ENCODE measurements around the gene SELENOV.
A peak's percentile ranks its signal among the peaks of the same experiment; 100 is the strongest.

SELENOV gene

GRCh38 chr19:39532233-39533002 lies 17.5 kb downstream of the SELENOV start, which contains the start of gene EID2B:
TSS of gene EID2B (minus strand) at chr19:39532852. CDS start at chr19:39532802, 50 bp downstream.
- H3K14ac ChIP-seq (ENCODE audit: low read length in 2 of 2): peak within 1 kb of the TSS in 1 of 2 experiments; percentile 80
- no peak within 1 kb of the TSS for H2BK5ac ChIP-seq (ENCODE audit: low read depth, low read length, poor library complexity, severe bottlenecking)
- no peak within 1 kb of the TSS for H2BK12ac ChIP-seq (ENCODE audit: low read length in 2 of 2)
- under 1% methylated on average over 65 of the region's 65 CpGs for WGBS
- peak within 1 kb of the TSS; percentile 84 for H2AFZ ChIP-seq (ENCODE audit: low read depth, low read length)
- H2AK5ac ChIP-seq (ENCODE audit: low read length, severe bottlenecking): no peak within 1 kb of the TSS
- H3K79me1 ChIP-seq (replicated peaks; ENCODE audit: low read length, poor library complexity, severe bottlenecking): peaks cover 7% of the 10 kb centered on the region
- H3K9me3 ChIP-seq (ENCODE audit: control insufficient read depth, low read length): no peaks in the 10 kb centered on the region
- peak; percentile 94 for DNase-seq
- H2BK15ac ChIP-seq (ENCODE audit: low read depth, poor library complexity, severe bottlenecking): no peak within 1 kb of the TSS
- peaks cover 3% of the 10 kb centered on the region for H3K4me1 ChIP-seq (ENCODE audit: control insufficient read depth, insufficient read depth, low read depth, low read length)
- H4K8ac ChIP-seq (ENCODE audit: low read length): no peak within 1 kb of the TSS
- H3K23ac ChIP-seq (ENCODE audit: low read length in 2 of 2): peak within 1 kb of the TSS in 1 of 2 experiments; percentile 91
- peak within 1 kb of the TSS; percentile 96 for H3K9ac ChIP-seq (ENCODE audit: low read length)
- H2BK120ac ChIP-seq (ENCODE audit: low read depth, low read length): no peak within 1 kb of the TSS
- H4K91ac ChIP-seq (ENCODE audit: low read length): no peak within 1 kb of the TSS
- peak within 1 kb of the TSS in 1 of 2 experiments; percentile 91 for H3K4ac ChIP-seq (ENCODE audit: low read depth in 1 of 2, low read length in 2 of 2)
- H3K4me2 ChIP-seq (ENCODE audit: low read length, poor library complexity, severe bottlenecking): peak within 1 kb of the TSS; percentile 49
- peak within 1 kb of the TSS; percentile 17 for H3K27ac ChIP-seq (ENCODE audit: low read length, poor library complexity, severe bottlenecking)
- H3K27me3 ChIP-seq (ENCODE audit: control insufficient read depth in 1 of 2, insufficient read depth in 1 of 2, low read length in 2 of 2): no peaks in the 10 kb centered on the region
- H3K36me3 ChIP-seq (ENCODE audit: control insufficient read depth in 1 of 2, insufficient read depth in 2 of 2, low read depth in 1 of 2, low read length in 2 of 2): peaks cover 0 to 3% of the 10 kb centered on the region in 2 experiments
- H3K4me3 ChIP-seq (ENCODE audit: insufficient read depth in 1 of 2, low read depth in 1 of 2, low read length in 2 of 2): peak within 1 kb of the TSS; percentile 85 to 96
- H3K18ac ChIP-seq (ENCODE audit: low read depth in 1 of 2, low read length in 2 of 2): peak within 1 kb of the TSS; percentile 40 to 93

GRCh38 chr19:39533003-39533512 lies 18.1 kb downstream of the SELENOV start:
- H3K4me3 ChIP-seq (ENCODE audit: insufficient read depth in 1 of 2, low read depth in 1 of 2, low read length in 2 of 2): peak overlapping the region in 1 of 2 experiments; percentile 96
- no peak overlapping the region for H3K14ac ChIP-seq (ENCODE audit: low read length in 2 of 2)
- DNase-seq: no peak
- no peaks in the 10 kb centered on the region for H3K27me3 ChIP-seq (ENCODE audit: control insufficient read depth in 1 of 2, insufficient read depth in 1 of 2, low read length in 2 of 2)
- H3K9me3 ChIP-seq (ENCODE audit: control insufficient read depth, low read length): no peaks in the 10 kb centered on the region
- H3K4me2 ChIP-seq (ENCODE audit: low read length, poor library complexity, severe bottlenecking): no peak overlapping the region
- no peak overlapping the region for H2BK15ac ChIP-seq (ENCODE audit: low read depth, poor library complexity, severe bottlenecking)
- H4K8ac ChIP-seq (ENCODE audit: low read length): no peak overlapping the region
- no peak overlapping the region for H2BK12ac ChIP-seq (ENCODE audit: low read length in 2 of 2)
- peak overlapping the region; percentile 96 for H3K9ac ChIP-seq (ENCODE audit: low read length)
- no peak overlapping the region for H4K91ac ChIP-seq (ENCODE audit: low read length)
- no peak overlapping the region for H3K23ac ChIP-seq (ENCODE audit: low read length in 2 of 2)
- H2AK5ac ChIP-seq (ENCODE audit: low read length, severe bottlenecking): no peak overlapping the region
- peaks cover 3% of the 10 kb centered on the region for H3K4me1 ChIP-seq (ENCODE audit: control insufficient read depth, insufficient read depth, low read depth, low read length)
- H2BK120ac ChIP-seq (ENCODE audit: low read depth, low read length): no peak overlapping the region
- WGBS: 29% methylated on average over 9 of the region's 12 CpGs
- H2BK5ac ChIP-seq (ENCODE audit: low read depth, low read length, poor library complexity, severe bottlenecking): no peak overlapping the region
- H3K4ac ChIP-seq (ENCODE audit: low read depth in 1 of 2, low read length in 2 of 2): no peak overlapping the region
- no peak overlapping the region for H3K27ac ChIP-seq (ENCODE audit: low read length, poor library complexity, severe bottlenecking)
- H2AFZ ChIP-seq (ENCODE audit: low read depth, low read length): no peak overlapping the region
- no peak overlapping the region for H3K18ac ChIP-seq (ENCODE audit: low read depth in 1 of 2, low read length in 2 of 2)
- peaks cover 0 to 3% of the 10 kb centered on the region in 2 experiments for H3K36me3 ChIP-seq (ENCODE audit: control insufficient read depth in 1 of 2, insufficient read depth in 2 of 2, low read depth in 1 of 2, low read length in 2 of 2)
- H3K79me1 ChIP-seq (replicated peaks; ENCODE audit: low read length, poor library complexity, severe bottlenecking): peaks cover 6% of the 10 kb centered on the region

GRCh38 chr19:39533791-39534190 lies 18.9 kb downstream of the SELENOV start:
- Histone ChIP-seq H3K18ac (ENCODE audit: low read depth in 1 of 2, low read length in 2 of 2) (no peak overlapping the region), H2AFZ (ENCODE audit: low read depth, low read length) (no peak overlapping the region), H3K27me3 (ENCODE audit: control insufficient read depth in 1 of 2, insufficient read depth in 1 of 2, low read length in 2 of 2) (no peaks in the 10 kb centered on the region), H2BK5ac (ENCODE audit: low read depth, low read length, poor library complexity, severe bottlenecking) (no peak overlapping the region), H2BK12ac (ENCODE audit: low read length in 2 of 2) (no peak overlapping the region), H4K91ac (ENCODE audit: low read length) (no peak overlapping the region), H2BK120ac (ENCODE audit: low read depth, low read length) (no peak overlapping the region), H3K23ac (ENCODE audit: low read length in 2 of 2) (no peak overlapping the region), H2BK15ac (ENCODE audit: low read depth, poor library complexity, severe bottlenecking) (no peak overlapping the region), H3K9ac (ENCODE audit: low read length) (peak overlapping the region; percentile 40), H3K4me3 (ENCODE audit: insufficient read depth in 1 of 2, low read depth in 1 of 2, low read length in 2 of 2) (no peak overlapping the region), H2AK5ac (ENCODE audit: low read length, severe bottlenecking) (no peak overlapping the region), H3K4me2 (ENCODE audit: low read length, poor library complexity, severe bottlenecking) (no peak overlapping the region), H3K36me3 (ENCODE audit: control insufficient read depth in 1 of 2, insufficient read depth in 2 of 2, low read depth in 1 of 2, low read length in 2 of 2) (peaks cover 0 to 3% of the 10 kb centered on the region in 2 experiments), H3K14ac (ENCODE audit: low read length in 2 of 2) (no peak overlapping the region), H3K9me3 (ENCODE audit: control insufficient read depth, low read length) (no peaks in the 10 kb centered on the region), H3K4me1 (ENCODE audit: control insufficient read depth, insufficient read depth, low read depth, low read length) (peaks cover 3% of the 10 kb centered on the region), H3K79me1 (replicated peaks; ENCODE audit: low read length, poor library complexity, severe bottlenecking) (peaks cover 6% of the 10 kb centered on the region), H3K27ac (ENCODE audit: low read length, poor library complexity, severe bottlenecking) (no peak overlapping the region), H3K4ac (ENCODE audit: low read depth in 1 of 2, low read length in 2 of 2) (no peak overlapping the region), H4K8ac (ENCODE audit: low read length) (no peak overlapping the region)
- WGBS: 84% methylated on average over 3 of the region's 3 CpGs
- DNase-seq: no peak

- Histone ChIP-seq H3K4ac (ENCODE audit: low read depth in 1 of 2, low read length in 2 of 2) (peak overlapping the region in 1 of 2 experiments; percentile 96), H2BK15ac (ENCODE audit: low read depth, poor library complexity, severe bottlenecking) (no peak overlapping the region), H2BK12ac (ENCODE audit: low read length in 2 of 2) (no peak overlapping the region)
Observed at GRCh38 chr19:39539165-39539517, 24.2 kb downstream of the SELENOV start.

More at GRCh38 chr19:39539165-39539517, 24.2 kb downstream of the SELENOV start:
- H3K79me1 ChIP-seq (replicated peaks; ENCODE audit: low read length, poor library complexity, severe bottlenecking): peaks cover 2% of the 10 kb centered on the region
- peak overlapping the region; percentile 83 to 98 for H3K18ac ChIP-seq (ENCODE audit: low read depth in 1 of 2, low read length in 2 of 2)
- no peaks in the 10 kb centered on the region for H3K27me3 ChIP-seq (ENCODE audit: control insufficient read depth in 1 of 2, insufficient read depth in 1 of 2, low read length in 2 of 2)
- no peaks in the 10 kb centered on the region for H3K36me3 ChIP-seq (ENCODE audit: control insufficient read depth in 1 of 2, insufficient read depth in 2 of 2, low read depth in 1 of 2, low read length in 2 of 2)
- H2BK120ac ChIP-seq (ENCODE audit: low read depth, low read length): no peak overlapping the region
- H3K4me3 ChIP-seq (ENCODE audit: insufficient read depth in 1 of 2, low read depth in 1 of 2, low read length in 2 of 2): peak overlapping the region; percentile 90 to 95
- no peak overlapping the region for H3K23ac ChIP-seq (ENCODE audit: low read length in 2 of 2)
- 9% methylated on average over 8 of the region's 10 CpGs for WGBS
- H4K8ac ChIP-seq (ENCODE audit: low read length): no peak overlapping the region
- peak overlapping the region; percentile 81 for H3K27ac ChIP-seq (ENCODE audit: low read length, poor library complexity, severe bottlenecking)
- H2AFZ ChIP-seq (ENCODE audit: low read depth, low read length): peak overlapping the region; percentile 98
- no peak overlapping the region for H3K14ac ChIP-seq (ENCODE audit: low read length in 2 of 2)
- H3K9ac ChIP-seq (ENCODE audit: low read length): peak overlapping the region; percentile 97
- no peaks in the 10 kb centered on the region for H3K9me3 ChIP-seq (ENCODE audit: control insufficient read depth, low read length)
- no peaks in the 10 kb centered on the region for H3K4me1 ChIP-seq (ENCODE audit: control insufficient read depth, insufficient read depth, low read depth, low read length)
- H2AK5ac ChIP-seq (ENCODE audit: low read length, severe bottlenecking): no peak overlapping the region
- peak overlapping the region; percentile 64 for H3K4me2 ChIP-seq (ENCODE audit: low read length, poor library complexity, severe bottlenecking)
- no peak overlapping the region for H2BK5ac ChIP-seq (ENCODE audit: low read depth, low read length, poor library complexity, severe bottlenecking)
- DNase-seq: no peak
- no peak overlapping the region for H4K91ac ChIP-seq (ENCODE audit: low read length)
